Amniotic stem cell (primary cell): ENCODE results near the gene UBAP2.
"Not testable (repeated sequence)": the region's sequence is repeated elsewhere in the genome, so short reads cannot be mapped to it uniquely, and the experiment has no call there.

Source experiments
- DNase-seq: peaks from one replicate; lab custom pipeline; 2025; lab: John Stamatoyannopoulos, UW

UBAP2 gene

GRCh38 chr9:33964086-33964768 is 84.5 kb downstream of the UBAP2 start:
- no peak for DNase-seq

- DNase-seq = not testable (repeated sequence)
These were observed 86.2 kb downstream of the UBAP2 start for GRCh38 chr9:33962468-33962867.

GRCh38 chr9:33959725-33960124 is 89.0 kb downstream of the UBAP2 start:
- no peak for DNase-seq

- DNase-seq = no peak
These were observed 92.1 kb downstream of the UBAP2 start for GRCh38 chr9:33956544-33956943.

GRCh38 chr9:33952066-33952465 is 96.6 kb downstream of the UBAP2 start:
- DNase-seq = no peak

- no peak for DNase-seq
These were observed 98.3 kb downstream of the UBAP2 start for GRCh38 chr9:33950371-33950770.

- DNase-seq = peak; percentile 71
These were observed 101.7 kb downstream of the UBAP2 start for GRCh38 chr9:33946779-33947535.

GRCh38 chr9:33943389-33943788 is 105.3 kb downstream of the UBAP2 start:
- no peak for DNase-seq

- DNase-seq = peak; percentile 56
These were observed 106.1 kb downstream of the UBAP2 start for GRCh38 chr9:33942471-33943083.

GRCh38 chr9:33939924-33940874 is 108.5 kb downstream of the UBAP2 start:
- DNase-seq = no peak

GRCh38 chr9:33934188-33934878 is 114.4 kb downstream of the UBAP2 start:
- no peak for DNase-seq

- DNase-seq = no peak
These were observed 116.4 kb downstream of the UBAP2 start for GRCh38 chr9:33932078-33932807.

GRCh38 chr9:33931326-33931725 is 117.4 kb downstream of the UBAP2 start:
- DNase-seq = no peak

- no peak for DNase-seq
These were observed 121.0 kb downstream of the UBAP2 start for GRCh38 chr9:33927694-33928093.

GRCh38 chr9:33926746-33927485 is 121.8 kb downstream of the UBAP2 start:
- no peak for DNase-seq

GRCh38 chr9:33924978-33925797 is 123.5 kb downstream of the UBAP2 start:
- DNase-seq = no peak

GRCh38 chr9:33923998-33924701 is 124.5 kb downstream of the UBAP2 start:
- DNase-seq = no peak

GRCh38 chr9:33923079-33923478 is 125.6 kb downstream of the UBAP2 start:
- DNase-seq = no peak
